ENCODE measurements around the gene SLC16A1.
"Not testable (repeated sequence)": the region's sequence is repeated elsewhere in the genome, so short reads cannot be mapped to it uniquely, and the experiment has no call there.

Gene SLC16A1

DNA sequence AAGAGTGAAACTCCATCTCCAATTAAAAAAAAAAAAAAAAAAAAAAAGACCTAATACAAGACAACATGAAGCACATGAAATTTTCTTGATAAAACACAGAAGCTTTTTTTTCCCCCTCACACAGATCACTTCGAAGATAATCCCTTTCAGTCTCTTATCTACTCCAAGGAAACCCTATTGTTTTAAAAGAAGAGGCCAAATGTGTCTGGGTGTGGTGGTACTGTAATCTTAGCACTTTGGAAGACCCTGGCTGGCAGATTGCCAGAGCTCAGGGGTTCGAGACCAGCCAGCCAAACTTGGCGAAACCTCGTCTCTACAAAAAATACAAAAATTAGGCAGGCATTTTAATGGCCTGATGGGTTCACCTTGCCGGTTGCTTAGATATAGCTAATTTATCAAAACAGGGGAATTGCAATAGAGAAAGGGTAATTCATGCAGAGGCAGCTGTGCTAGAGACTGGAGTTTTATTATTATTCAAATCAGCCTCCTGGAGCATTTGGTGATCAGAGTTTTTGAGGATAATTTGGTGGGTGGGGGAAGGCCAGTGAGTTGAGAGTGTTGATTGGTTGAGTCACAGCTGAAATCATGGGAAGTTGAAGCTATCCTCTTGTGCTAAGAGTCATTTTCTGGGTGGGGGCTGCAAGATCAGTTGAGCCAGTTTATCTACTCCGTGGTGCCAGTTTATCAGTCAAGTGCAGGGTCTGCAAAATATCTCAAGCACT, 62.5 kb downstream of the SLC16A1 start:
- Histone ChIP-seq H3K9ac (ENCODE audit: low read length) (no peak overlapping the region), H3K27me3 (ENCODE audit: insufficient read depth, low read length) (no peaks in the 10 kb centered on the region), H3K4me2 (ENCODE audit: low read length) (no peak overlapping the region), H2BK12ac (ENCODE audit: low read length) (no peak overlapping the region), H3K79me1 (ENCODE audit: low read length) (no peaks in the 10 kb centered on the region), H2BK5ac (ENCODE audit: low read depth, low read length, poor library complexity) (no peak overlapping the region), H3K23ac (ENCODE audit: low read length) (no peak overlapping the region), H3K9me3 (ENCODE audit: insufficient read depth, low read depth, low read length) (peaks cover 12% of the 10 kb centered on the region), H2AFZ (ENCODE audit: insufficient read depth, low read length, poor library complexity) (no peak overlapping the region), H4K8ac (ENCODE audit: low read depth, low read length) (no peak overlapping the region), H3K4ac (ENCODE audit: low read depth, low read length) (no peak overlapping the region), H2BK120ac (ENCODE audit: insufficient read depth, low read length, poor library complexity) (no peak overlapping the region), H3K18ac (ENCODE audit: low read length) (no peak overlapping the region), H3K79me2 (ENCODE audit: control insufficient read depth, insufficient read depth, low read length, poor library complexity) (no peaks in the 10 kb centered on the region), H3K14ac (ENCODE audit: low read length) (no peak overlapping the region), H4K91ac (ENCODE audit: low read depth, low read length) (no peak overlapping the region), H3K36me3 (ENCODE audit: control insufficient read depth in 1 of 2, insufficient read depth in 2 of 2, low read length in 2 of 2) (peaks cover 1 to 2% of the 10 kb centered on the region in 2 experiments), H2AK5ac (ENCODE audit: low read length) (no peak overlapping the region), H3K4me1 (ENCODE audit: control insufficient read depth in 1 of 2, insufficient read depth in 2 of 2, low read length in 2 of 2) (no peaks in the 10 kb centered on the region), H3K4me3 (ENCODE audit: low read depth, low read length) (no peak overlapping the region), H3K27ac (ENCODE audit: low read depth, low read length) (no peak overlapping the region), H4K12ac (ENCODE audit: low read depth, low read length) (no peak overlapping the region)
- no peak for DNase-seq
- WGBS (ENCODE audit: extremely low coverage, insufficient coverage, insufficient read length), result no CpG with 5 or more reads among the region's 6 CpGs

DNA sequence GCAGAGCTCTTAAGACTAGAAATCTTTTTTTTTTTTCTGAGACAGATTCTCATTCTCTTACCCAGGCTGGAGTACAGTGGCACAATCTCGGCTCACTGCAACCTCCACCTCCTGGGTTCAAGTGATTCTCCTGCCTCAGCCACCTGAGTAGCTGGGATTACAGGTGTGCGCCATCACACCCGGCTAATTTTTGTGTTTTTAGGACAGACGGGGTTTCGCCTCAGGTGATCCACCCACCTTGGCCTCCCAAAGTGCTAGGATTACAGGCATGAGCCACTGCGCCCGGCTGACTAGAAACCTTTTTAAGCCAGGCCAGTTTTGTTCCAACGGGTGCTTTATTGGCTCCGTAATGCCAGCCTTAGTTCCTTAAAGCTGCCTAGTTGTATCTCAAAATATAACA, 66.1 kb downstream of the SLC16A1 start:
- H2BK12ac ChIP-seq (ENCODE audit: low read length); H3K79me2 ChIP-seq (ENCODE audit: control insufficient read depth, insufficient read depth, low read length, poor library complexity); H2BK5ac ChIP-seq (ENCODE audit: low read depth, low read length, poor library complexity); H2AK5ac ChIP-seq (ENCODE audit: low read length); H3K79me1 ChIP-seq (ENCODE audit: low read length); H3K14ac ChIP-seq (ENCODE audit: low read length); H3K36me3 ChIP-seq (ENCODE audit: control insufficient read depth in 1 of 2, insufficient read depth in 2 of 2, low read length in 2 of 2); H3K9me3 ChIP-seq (ENCODE audit: insufficient read depth, low read depth, low read length); DNase-seq; H2AFZ ChIP-seq (ENCODE audit: insufficient read depth, low read length, poor library complexity); H3K9ac ChIP-seq (ENCODE audit: low read length); H2BK120ac ChIP-seq (ENCODE audit: insufficient read depth, low read length, poor library complexity); H3K4me1 ChIP-seq (ENCODE audit: control insufficient read depth in 1 of 2, insufficient read depth in 2 of 2, low read length in 2 of 2); H3K4me3 ChIP-seq (ENCODE audit: low read depth, low read length); H3K27me3 ChIP-seq (ENCODE audit: insufficient read depth, low read length); H4K91ac ChIP-seq (ENCODE audit: low read depth, low read length); H4K8ac ChIP-seq (ENCODE audit: low read depth, low read length); H3K18ac ChIP-seq (ENCODE audit: low read length); H3K4ac ChIP-seq (ENCODE audit: low read depth, low read length); H3K23ac ChIP-seq (ENCODE audit: low read length); H3K27ac ChIP-seq (ENCODE audit: low read depth, low read length); H4K12ac ChIP-seq (ENCODE audit: low read depth, low read length); H3K4me2 ChIP-seq (ENCODE audit: low read length): not testable (repeated sequence)
- WGBS (ENCODE audit: extremely low coverage, insufficient coverage, insufficient read length), result no CpG with 5 or more reads among the region's 9 CpGs

- no peak overlapping the region for H4K91ac ChIP-seq (ENCODE audit: low read depth, low read length)
Observed at GRCh38 chr1:112889052-112889768, 66.8 kb downstream of the SLC16A1 start.

DNA sequence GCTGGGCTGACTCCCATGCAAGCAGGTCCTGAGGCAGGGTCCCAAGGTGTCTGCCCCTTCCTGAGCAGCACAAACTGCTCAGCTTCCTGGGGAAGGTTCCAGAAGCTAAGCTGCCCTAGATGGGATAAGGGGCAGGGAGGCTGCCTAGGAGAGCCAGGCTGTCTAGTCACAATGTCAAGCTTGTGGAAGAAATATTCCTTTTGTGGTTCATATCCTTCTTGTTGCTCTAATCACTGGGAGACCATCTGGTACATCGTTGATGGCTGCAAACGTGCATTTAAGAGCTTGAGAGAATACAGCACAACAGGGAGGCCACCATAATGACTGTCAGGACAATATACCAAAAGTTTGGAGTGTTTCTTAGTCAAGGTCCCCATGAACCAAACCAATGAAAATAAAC, 67.4 kb downstream of the SLC16A1 start:
- no peak overlapping the region for H3K27ac ChIP-seq (ENCODE audit: low read depth, low read length)
- no peak overlapping the region for H2BK5ac ChIP-seq (ENCODE audit: low read depth, low read length, poor library complexity)
- no CpG with 5 or more reads among the region's 2 CpGs for WGBS (ENCODE audit: extremely low coverage, insufficient coverage, insufficient read length)

More at GRCh38 chr1:112889052-112889768, 66.8 kb downstream of the SLC16A1 start:
- Histone ChIP-seq H3K9me3 (ENCODE audit: insufficient read depth, low read depth, low read length) (peaks cover 1% of the 10 kb centered on the region), H3K18ac (ENCODE audit: low read length) (no peak overlapping the region), H4K12ac (ENCODE audit: low read depth, low read length) (no peak overlapping the region), H3K23ac (ENCODE audit: low read length) (no peak overlapping the region), H3K4me1 (ENCODE audit: control insufficient read depth in 1 of 2, insufficient read depth in 2 of 2, low read length in 2 of 2) (no peaks in the 10 kb centered on the region), H2BK120ac (ENCODE audit: insufficient read depth, low read length, poor library complexity) (no peak overlapping the region), H3K4me3 (ENCODE audit: low read depth, low read length) (no peak overlapping the region), H3K14ac (ENCODE audit: low read length) (no peak overlapping the region), H3K27me3 (ENCODE audit: insufficient read depth, low read length) (no peaks in the 10 kb centered on the region), H2BK5ac (ENCODE audit: low read depth, low read length, poor library complexity) (no peak overlapping the region), H3K4ac (ENCODE audit: low read depth, low read length) (no peak overlapping the region), H3K79me2 (ENCODE audit: control insufficient read depth, insufficient read depth, low read length, poor library complexity) (no peaks in the 10 kb centered on the region), H2AFZ (ENCODE audit: insufficient read depth, low read length, poor library complexity) (no peak overlapping the region), H3K36me3 (ENCODE audit: control insufficient read depth in 1 of 2, insufficient read depth in 2 of 2, low read length in 2 of 2) (peaks cover 0 to 1% of the 10 kb centered on the region in 2 experiments), H4K8ac (ENCODE audit: low read depth, low read length) (no peak overlapping the region), H2AK5ac (ENCODE audit: low read length) (no peak overlapping the region), H2BK12ac (ENCODE audit: low read length) (no peak overlapping the region), H3K79me1 (ENCODE audit: low read length) (no peaks in the 10 kb centered on the region), H3K9ac (ENCODE audit: low read length) (no peak overlapping the region), H3K27ac (ENCODE audit: low read depth, low read length) (no peak overlapping the region), H3K4me2 (ENCODE audit: low read length) (no peak overlapping the region)
- WGBS (ENCODE audit: extremely low coverage, insufficient coverage, insufficient read length), result no CpG with 5 or more reads among the region's 2 CpGs
- no peak for DNase-seq

More for the DNA sequence above, 67.4 kb downstream of the SLC16A1 start:
- Histone ChIP-seq H3K36me3 (ENCODE audit: control insufficient read depth in 1 of 2, insufficient read depth in 2 of 2, low read length in 2 of 2) (peaks cover 0 to 1% of the 10 kb centered on the region in 2 experiments), H3K4me3 (ENCODE audit: low read depth, low read length) (no peak overlapping the region), H3K79me2 (ENCODE audit: control insufficient read depth, insufficient read depth, low read length, poor library complexity) (no peaks in the 10 kb centered on the region), H3K14ac (ENCODE audit: low read length) (no peak overlapping the region), H3K4me1 (ENCODE audit: control insufficient read depth in 1 of 2, insufficient read depth in 2 of 2, low read length in 2 of 2) (no peaks in the 10 kb centered on the region), H3K18ac (ENCODE audit: low read length) (no peak overlapping the region), H3K23ac (ENCODE audit: low read length) (no peak overlapping the region), H2BK12ac (ENCODE audit: low read length) (no peak overlapping the region), H2AFZ (ENCODE audit: insufficient read depth, low read length, poor library complexity) (no peak overlapping the region), H3K4ac (ENCODE audit: low read depth, low read length) (no peak overlapping the region), H4K12ac (ENCODE audit: low read depth, low read length) (no peak overlapping the region), H3K79me1 (ENCODE audit: low read length) (no peaks in the 10 kb centered on the region), H3K27me3 (ENCODE audit: insufficient read depth, low read length) (no peaks in the 10 kb centered on the region), H3K9me3 (ENCODE audit: insufficient read depth, low read depth, low read length) (no peaks in the 10 kb centered on the region), H2AK5ac (ENCODE audit: low read length) (no peak overlapping the region), H3K9ac (ENCODE audit: low read length) (no peak overlapping the region), H4K8ac (ENCODE audit: low read depth, low read length) (no peak overlapping the region), H2BK120ac (ENCODE audit: insufficient read depth, low read length, poor library complexity) (no peak overlapping the region), H4K91ac (ENCODE audit: low read depth, low read length) (no peak overlapping the region), H3K4me2 (ENCODE audit: low read length) (no peak overlapping the region)
- no peak for DNase-seq
